Liver (tissue), 3 donors: ENCODE measurements around the gene GPAT3.

ENCODE experiments used
- GABPA ChIP-seq, 2 donors: IDR thresholded peaks in 1 of 2; conservative IDR thresholded peaks in 1 of 2; 2 replicates each; pipeline ENCODE4 v1.6.1; 2016; ENCODE audit warnings: antibody characterized with exemption in 2 of 2, mild to moderate bottlenecking in 1 of 2, moderate library complexity in 1 of 2
- HNF4G ChIP-seq: IDR thresholded peaks from 2 replicates; pipeline ENCODE4 v1.6.1; 2016; ENCODE audit warnings: antibody characterized with exemption
- JUND ChIP-seq, 2 donors: IDR thresholded peaks; 2 replicates each; pipeline ENCODE4 v1.6.1; 2016; ENCODE audit warnings: antibody characterized with exemption in 2 of 2
- NR2F2 ChIP-seq: IDR thresholded peaks from 2 replicates; pipeline ENCODE4 v1.6.1; 2016; ENCODE audit warnings: antibody characterized with exemption
- RAD21 ChIP-seq, 2 donors: IDR thresholded peaks; 2 replicates each; pipeline ENCODE4 v1.6.1; 2016; ENCODE audit warnings: antibody characterized with exemption in 2 of 2, mild to moderate bottlenecking in 2 of 2
- RXRA ChIP-seq, 2 donors: IDR thresholded peaks; 2 replicates each; pipeline ENCODE4 v1.6.1; 2017 to 2018; ENCODE audit warnings: antibody characterized with exemption in 2 of 2, mild to moderate bottlenecking in 1 of 2
- SP1 ChIP-seq: IDR thresholded peaks from 2 replicates; pipeline ENCODE4 v1.6.1; 2018; ENCODE audit warnings: antibody characterized with exemption, mild to moderate bottlenecking
- TAF1 ChIP-seq: conservative IDR thresholded peaks from 2 replicates; pipeline ENCODE4 v1.6.1; 2016; ENCODE audit warnings: antibody characterized with exemption, mild to moderate bottlenecking
- YY1 ChIP-seq: IDR thresholded peaks from 2 replicates; pipeline ENCODE4 v1.6.1; 2016; ENCODE audit warnings: antibody characterized with exemption, mild to moderate bottlenecking
- ZBTB33 ChIP-seq: IDR thresholded peaks from 2 replicates; pipeline ENCODE4 v1.6.1; 2016; ENCODE audit warnings: antibody characterized with exemption
- TF ChIP-seq, protein P1 (sequence below): IDR thresholded peaks from 2 replicates; pipeline ENCODE4 v1.6.1; 2016; ENCODE audit warnings: antibody characterized with exemption, mild to moderate bottlenecking
- TF ChIP-seq, protein P2 (sequence below): fragments of 150-350 bp; IDR thresholded peaks from 2 replicates; pipeline ENCODE4 v1.5.1; 2017; ENCODE audit warnings: improper control_type of control experiment, low read depth, low read length; ENCODE audit not compliant: missing input control
- TF ChIP-seq, protein P3 (sequence below): IDR thresholded peaks from 2 replicates; pipeline ENCODE4 v1.6.1; 2016; ENCODE audit warnings: antibody characterized with exemption
- TF ChIP-seq, protein P4 (sequence below): IDR thresholded peaks from 2 replicates; pipeline ENCODE4 v1.6.1; 2016; ENCODE audit warnings: antibody characterized with exemption
- donor health status: healthy.
- donor health status: healthy.

- TF ChIP-seq, protein P1, sequence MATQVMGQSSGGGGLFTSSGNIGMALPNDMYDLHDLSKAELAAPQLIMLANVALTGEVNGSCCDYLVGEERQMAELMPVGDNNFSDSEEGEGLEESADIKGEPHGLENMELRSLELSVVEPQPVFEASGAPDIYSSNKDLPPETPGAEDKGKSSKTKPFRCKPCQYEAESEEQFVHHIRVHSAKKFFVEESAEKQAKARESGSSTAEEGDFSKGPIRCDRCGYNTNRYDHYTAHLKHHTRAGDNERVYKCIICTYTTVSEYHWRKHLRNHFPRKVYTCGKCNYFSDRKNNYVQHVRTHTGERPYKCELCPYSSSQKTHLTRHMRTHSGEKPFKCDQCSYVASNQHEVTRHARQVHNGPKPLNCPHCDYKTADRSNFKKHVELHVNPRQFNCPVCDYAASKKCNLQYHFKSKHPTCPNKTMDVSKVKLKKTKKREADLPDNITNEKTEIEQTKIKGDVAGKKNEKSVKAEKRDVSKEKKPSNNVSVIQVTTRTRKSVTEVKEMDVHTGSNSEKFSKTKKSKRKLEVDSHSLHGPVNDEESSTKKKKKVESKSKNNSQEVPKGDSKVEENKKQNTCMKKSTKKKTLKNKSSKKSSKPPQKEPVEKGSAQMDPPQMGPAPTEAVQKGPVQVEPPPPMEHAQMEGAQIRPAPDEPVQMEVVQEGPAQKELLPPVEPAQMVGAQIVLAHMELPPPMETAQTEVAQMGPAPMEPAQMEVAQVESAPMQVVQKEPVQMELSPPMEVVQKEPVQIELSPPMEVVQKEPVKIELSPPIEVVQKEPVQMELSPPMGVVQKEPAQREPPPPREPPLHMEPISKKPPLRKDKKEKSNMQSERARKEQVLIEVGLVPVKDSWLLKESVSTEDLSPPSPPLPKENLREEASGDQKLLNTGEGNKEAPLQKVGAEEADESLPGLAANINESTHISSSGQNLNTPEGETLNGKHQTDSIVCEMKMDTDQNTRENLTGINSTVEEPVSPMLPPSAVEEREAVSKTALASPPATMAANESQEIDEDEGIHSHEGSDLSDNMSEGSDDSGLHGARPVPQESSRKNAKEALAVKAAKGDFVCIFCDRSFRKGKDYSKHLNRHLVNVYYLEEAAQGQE = no peak
- no peak for TF ChIP-seq RXRA (IDR thresholded peaks at IDR 0.05)
- TF ChIP-seq, protein P2, sequence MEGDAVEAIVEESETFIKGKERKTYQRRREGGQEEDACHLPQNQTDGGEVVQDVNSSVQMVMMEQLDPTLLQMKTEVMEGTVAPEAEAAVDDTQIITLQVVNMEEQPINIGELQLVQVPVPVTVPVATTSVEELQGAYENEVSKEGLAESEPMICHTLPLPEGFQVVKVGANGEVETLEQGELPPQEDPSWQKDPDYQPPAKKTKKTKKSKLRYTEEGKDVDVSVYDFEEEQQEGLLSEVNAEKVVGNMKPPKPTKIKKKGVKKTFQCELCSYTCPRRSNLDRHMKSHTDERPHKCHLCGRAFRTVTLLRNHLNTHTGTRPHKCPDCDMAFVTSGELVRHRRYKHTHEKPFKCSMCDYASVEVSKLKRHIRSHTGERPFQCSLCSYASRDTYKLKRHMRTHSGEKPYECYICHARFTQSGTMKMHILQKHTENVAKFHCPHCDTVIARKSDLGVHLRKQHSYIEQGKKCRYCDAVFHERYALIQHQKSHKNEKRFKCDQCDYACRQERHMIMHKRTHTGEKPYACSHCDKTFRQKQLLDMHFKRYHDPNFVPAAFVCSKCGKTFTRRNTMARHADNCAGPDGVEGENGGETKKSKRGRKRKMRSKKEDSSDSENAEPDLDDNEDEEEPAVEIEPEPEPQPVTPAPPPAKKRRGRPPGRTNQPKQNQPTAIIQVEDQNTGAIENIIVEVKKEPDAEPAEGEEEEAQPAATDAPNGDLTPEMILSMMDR = peak; percentile 84
- no peak for TF ChIP-seq NR2F2
- TF ChIP-seq, protein P3, sequence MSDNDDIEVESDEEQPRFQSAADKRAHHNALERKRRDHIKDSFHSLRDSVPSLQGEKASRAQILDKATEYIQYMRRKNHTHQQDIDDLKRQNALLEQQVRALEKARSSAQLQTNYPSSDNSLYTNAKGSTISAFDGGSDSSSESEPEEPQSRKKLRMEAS = no peak
- no peak for TF ChIP-seq JUND (IDR thresholded peaks at IDR 0.05)
- TF ChIP-seq YY1 = no peak
- TF ChIP-seq TAF1 = no peak
- peak; percentile 88 to 94 for TF ChIP-seq RAD21 (IDR thresholded peaks at IDR 0.05)
- no peak for TF ChIP-seq SP1
- no peak for TF ChIP-seq ZBTB33
- no peak for TF ChIP-seq GABPA (IDR thresholded peaks at IDR 0.05 in 1 of 2, conservative IDR thresholded peaks at IDR 0.05 in 1 of 2)
- TF ChIP-seq, protein P4, sequence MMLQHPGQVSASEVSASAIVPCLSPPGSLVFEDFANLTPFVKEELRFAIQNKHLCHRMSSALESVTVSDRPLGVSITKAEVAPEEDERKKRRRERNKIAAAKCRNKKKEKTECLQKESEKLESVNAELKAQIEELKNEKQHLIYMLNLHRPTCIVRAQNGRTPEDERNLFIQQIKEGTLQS = no peak
- TF ChIP-seq HNF4G = no peak
These were observed 109.1 kb downstream of the GPAT3 start for GRCh38 chr4:83644677-83645659.
